Measurements from ENCODE around the gene NHLH1. TPM values are rescaled to one million over a fixed set of nuclear protein-coding genes. Genes with fewer than 3 reads are reported as not detected.

NHLH1 gene
- total RNA-seq, 1 donor from 2014 or later, result 0.08 TPM

DNA sequence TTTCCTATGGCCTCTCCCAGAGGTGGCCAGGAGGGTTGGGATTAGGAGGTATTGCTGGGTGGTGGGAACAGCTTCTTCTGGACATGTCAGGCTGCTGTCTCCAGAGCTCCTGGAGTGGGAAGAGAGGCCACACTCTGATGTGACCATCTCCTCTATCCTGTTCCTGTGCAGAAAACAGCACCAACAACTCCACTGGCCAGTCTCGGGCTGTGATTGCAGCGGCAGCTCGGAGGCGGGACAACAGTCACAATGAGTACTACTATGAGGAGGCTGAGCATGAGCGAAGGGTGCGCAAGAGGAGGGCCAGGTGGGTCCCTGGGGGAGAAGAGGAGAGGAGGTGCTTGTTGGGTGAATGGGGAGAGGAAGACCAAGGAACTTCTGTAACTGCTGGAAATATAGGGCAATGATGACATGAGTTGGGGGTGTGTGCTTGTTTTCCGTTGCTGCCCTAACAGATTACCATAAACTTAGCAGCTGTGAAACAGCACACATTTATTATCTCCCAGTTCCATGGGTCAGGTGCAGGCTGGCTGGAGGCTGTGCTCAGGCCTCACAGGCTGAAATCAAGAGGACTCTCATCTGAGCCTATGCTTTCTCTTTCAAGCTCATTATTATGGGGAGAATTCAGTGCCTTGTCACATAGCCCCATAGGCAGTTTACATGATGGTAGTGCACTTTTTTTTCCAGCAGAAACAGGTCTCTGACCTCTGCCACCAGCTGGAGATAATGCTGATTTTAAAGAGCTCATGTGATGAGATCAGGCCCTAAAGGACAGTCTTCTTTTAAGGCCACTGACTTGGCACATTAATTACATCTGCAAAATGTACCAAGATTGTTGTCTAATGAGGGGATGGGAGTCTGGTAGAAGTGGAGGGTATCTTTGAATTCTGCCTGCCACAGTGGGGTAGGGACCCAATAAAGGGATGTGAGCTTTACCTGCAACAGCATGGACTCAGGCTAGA lies 54.3 kb downstream of the NHLH1 start:
- TF ChIP-seq, protein P1, sequence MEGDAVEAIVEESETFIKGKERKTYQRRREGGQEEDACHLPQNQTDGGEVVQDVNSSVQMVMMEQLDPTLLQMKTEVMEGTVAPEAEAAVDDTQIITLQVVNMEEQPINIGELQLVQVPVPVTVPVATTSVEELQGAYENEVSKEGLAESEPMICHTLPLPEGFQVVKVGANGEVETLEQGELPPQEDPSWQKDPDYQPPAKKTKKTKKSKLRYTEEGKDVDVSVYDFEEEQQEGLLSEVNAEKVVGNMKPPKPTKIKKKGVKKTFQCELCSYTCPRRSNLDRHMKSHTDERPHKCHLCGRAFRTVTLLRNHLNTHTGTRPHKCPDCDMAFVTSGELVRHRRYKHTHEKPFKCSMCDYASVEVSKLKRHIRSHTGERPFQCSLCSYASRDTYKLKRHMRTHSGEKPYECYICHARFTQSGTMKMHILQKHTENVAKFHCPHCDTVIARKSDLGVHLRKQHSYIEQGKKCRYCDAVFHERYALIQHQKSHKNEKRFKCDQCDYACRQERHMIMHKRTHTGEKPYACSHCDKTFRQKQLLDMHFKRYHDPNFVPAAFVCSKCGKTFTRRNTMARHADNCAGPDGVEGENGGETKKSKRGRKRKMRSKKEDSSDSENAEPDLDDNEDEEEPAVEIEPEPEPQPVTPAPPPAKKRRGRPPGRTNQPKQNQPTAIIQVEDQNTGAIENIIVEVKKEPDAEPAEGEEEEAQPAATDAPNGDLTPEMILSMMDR (IDR thresholded peaks at IDR 0.05; ENCODE audit: insufficient read depth, low read length, poor library complexity, severe bottlenecking), result no peak
- H3K36me3 ChIP-seq (ENCODE audit: control insufficient read depth, insufficient read depth, low read length), result no peaks in the 10 kb centered on the region
- no peak overlapping the region for H3K4me3 ChIP-seq (ENCODE audit: low read depth, low read length)
- no peak for DNase-seq (ENCODE audit: low read depth)
- no peaks in the 10 kb centered on the region for H3K27me3 ChIP-seq (ENCODE audit: control insufficient read depth, insufficient read depth, low read length)

DNA sequence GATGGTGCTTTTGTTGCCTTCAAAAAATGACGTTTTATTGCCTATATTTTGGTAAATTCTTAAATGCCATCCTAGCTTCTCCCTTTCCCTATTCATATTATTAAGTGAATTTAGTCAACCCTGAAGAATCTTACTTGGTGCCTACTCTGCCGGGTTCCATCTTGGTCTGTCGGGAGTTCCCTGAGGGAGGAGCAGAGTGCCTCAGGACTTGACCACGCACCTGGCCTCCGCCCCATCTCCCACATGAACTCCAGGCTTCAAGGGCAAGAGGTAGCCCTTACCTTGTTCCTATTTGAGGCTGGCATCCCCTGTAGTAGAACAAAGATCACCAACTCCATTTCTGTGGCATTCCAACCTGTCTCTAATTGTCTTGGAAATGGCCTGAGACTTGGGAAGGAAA lies 55.0 kb downstream of the NHLH1 start:
- Histone ChIP-seq H3K27me3 (ENCODE audit: control insufficient read depth, insufficient read depth, low read length) (no peaks in the 10 kb centered on the region), H3K4me3 (ENCODE audit: low read depth, low read length) (no peak overlapping the region), H3K36me3 (ENCODE audit: control insufficient read depth, insufficient read depth, low read length) (no peaks in the 10 kb centered on the region)
- TF ChIP-seq, protein P1 (IDR thresholded peaks at IDR 0.05; ENCODE audit: insufficient read depth, low read length, poor library complexity, severe bottlenecking), result no peak
- DNase-seq (ENCODE audit: low read depth), result no peak

Other genes with a start within 250 kb of the NHLH1 start
- not detected in 2 replicates for gene ATP1A4, start 215.5 kb upstream of the NHLH1 start, total RNA-seq
- gene CASQ1, start 176.5 kb upstream of the NHLH1 start, total RNA-seq, result not detected in 2 replicates
- gene PEA15, start 161.7 kb upstream of the NHLH1 start, total RNA-seq, result 139 and 147 TPM in 2 replicates
- 60.5 and 69.4 TPM in 2 replicates for gene DCAF8, start 104.5 kb upstream of the NHLH1 start, total RNA-seq
- 43.8 and 45.8 TPM in 2 replicates for gene PEX19, start 81.9 kb upstream of the NHLH1 start, total RNA-seq
- gene COPA, start 23.8 kb upstream of the NHLH1 start, total RNA-seq, result 130 and 152 TPM in 2 replicates
- gene NCSTN, start 23.7 kb upstream of the NHLH1 start, total RNA-seq, result 71.9 and 91.3 TPM in 2 replicates
- gene VANGL2, start 33.5 kb downstream of the NHLH1 start, total RNA-seq, result 17.0 and 18.2 TPM in 2 replicates
- gene SLAMF6, start 156.2 kb downstream of the NHLH1 start, total RNA-seq, result not detected in 2 replicates
- gene CD84, start 212.4 kb downstream of the NHLH1 start, total RNA-seq, result not detected in 2 replicates

Measured in kidney epithelial cell (primary cell).